Smooth muscle cell of trachea (primary cell): Measurements from ENCODE around the gene CATSPER4. TPM values are rescaled to one million over a fixed set of nuclear protein-coding genes. Genes with fewer than 3 reads are reported as not detected.

Source experiments
- total RNA-seq: library from RNA; depleted of rRNA; stranded (reverse); fragments of >200 nt; gene quantifications from 2 replicates; pipeline ENCODE4 v1.2.1, GENCODE V29; 2014

CATSPER4 gene
- total RNA-seq = not detected in 2 replicates

DNA sequence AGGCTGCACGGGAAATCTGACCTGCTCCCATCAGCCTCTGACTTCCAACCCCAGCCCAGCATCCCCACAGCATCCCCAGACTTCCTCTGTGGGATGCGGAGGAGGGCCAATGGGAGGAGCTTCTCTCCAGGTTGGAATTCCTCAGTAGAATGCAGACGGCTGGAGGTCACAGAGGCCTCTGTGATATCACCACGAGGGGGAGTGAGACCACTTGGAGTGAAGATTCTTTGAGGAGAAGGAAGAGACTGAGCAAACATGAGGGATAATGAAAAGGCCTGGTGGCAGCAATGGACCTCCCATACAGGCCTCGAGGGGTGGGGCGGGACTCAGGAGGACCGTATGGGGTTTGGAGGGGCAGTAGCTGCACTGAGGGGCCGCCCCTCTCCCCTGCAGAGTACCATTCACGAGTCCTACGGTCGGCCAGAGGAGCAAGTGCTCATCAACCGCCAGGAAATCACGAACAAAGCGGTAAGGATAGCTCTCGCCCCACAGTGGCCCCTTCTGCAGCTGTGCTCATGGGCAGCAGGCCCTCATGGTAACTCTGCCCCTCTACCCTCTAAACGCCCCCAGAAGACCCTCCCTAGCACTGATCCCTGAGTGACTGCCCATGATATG, at the start of gene CATSPER4:
CATSPER4 (plus strand) TSS at position 230 of the 615 bp plus-strand sequence; CDS start at position 256, 26 bp downstream.

DNA sequence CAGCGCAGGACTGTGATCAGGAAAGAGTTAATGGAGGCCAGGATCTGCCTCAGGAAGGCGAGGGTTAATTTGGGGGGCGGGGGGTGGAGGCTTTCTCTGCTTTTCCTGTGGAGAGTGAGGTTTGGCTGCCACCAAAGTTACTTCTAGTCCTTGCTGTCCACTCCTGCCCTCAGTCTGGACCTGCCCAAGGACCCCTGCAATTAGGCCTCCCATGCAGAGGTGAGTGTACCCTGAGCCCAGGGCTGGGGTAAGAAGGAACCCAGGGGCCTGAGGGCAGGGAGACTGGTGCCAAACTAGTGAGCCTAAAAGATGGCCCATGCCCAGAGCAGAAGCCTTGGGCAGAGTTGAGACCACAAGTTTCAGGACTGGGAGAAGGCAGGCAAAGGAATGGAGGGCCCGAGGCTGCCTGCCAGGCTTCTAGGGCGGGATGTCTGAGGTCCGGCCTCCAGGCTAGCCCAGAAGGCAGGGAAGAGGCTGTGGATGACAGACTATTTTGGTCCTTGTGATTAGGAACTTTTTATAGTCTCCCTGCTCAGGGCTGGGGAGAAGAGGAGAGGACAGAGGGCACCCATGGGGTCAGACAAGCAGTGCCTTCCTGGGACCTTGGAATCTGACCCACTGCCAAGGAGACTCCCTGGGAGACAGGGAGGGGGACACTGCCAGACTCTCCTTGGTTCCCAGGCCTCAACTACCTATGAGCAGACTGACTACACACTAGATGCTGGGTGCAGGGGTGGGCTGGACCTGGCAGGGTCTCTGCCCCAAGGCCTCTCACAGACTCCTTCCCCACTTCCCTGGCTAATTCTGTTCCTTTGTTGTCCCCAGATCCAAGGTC, 31.3 kb upstream of the CATSPER4 start, which contains the start of gene FAM110D:
FAM110D (plus strand) TSS at position 172 of the 835 bp plus-strand sequence. CDS start 2,213 bp downstream, outside the sequence.

DNA sequence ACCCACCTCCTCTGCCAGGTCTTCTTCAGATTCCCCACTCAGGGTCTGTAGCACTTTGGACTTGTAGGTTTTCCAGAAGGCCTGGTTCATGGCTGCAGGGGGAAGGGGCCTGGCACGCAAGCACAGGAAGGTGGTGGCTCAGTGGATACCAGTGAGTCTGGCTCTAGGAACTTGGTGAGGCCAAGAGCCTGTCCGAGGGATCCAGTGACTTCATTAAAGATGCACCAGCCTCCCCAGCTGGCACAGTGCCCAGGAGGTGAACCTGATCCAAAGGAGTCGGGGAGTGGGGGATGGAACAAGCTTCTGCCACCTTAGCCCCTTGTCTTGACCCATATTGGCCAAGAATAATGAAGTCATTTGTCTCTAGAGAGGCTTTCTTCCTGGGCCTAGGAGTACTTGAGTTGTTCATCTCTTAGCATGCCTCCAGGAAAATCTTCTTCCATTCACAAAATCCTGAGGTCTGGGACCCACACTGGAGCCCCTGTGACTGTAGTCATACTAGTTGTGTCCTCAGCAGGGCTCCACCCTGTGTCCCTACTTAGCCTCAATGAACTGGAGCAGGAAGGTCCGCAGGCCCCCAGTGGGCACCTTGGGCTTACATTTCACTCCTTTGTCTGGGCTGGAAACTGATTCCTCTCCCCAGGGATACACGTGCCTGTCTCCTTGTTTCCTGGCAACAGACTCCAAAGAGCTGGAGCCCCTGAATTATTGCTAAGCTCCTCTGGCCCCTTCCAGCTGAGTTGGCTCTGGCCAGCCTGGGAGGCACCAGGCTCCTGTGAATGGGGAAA, 21.8 kb upstream of the CATSPER4 start, which contains the start of gene C1orf232:
C1orf232 (minus strand) TSS at position 554 of the 788 bp plus-strand sequence; CDS start at position 90, 464 bp downstream.

DNA sequence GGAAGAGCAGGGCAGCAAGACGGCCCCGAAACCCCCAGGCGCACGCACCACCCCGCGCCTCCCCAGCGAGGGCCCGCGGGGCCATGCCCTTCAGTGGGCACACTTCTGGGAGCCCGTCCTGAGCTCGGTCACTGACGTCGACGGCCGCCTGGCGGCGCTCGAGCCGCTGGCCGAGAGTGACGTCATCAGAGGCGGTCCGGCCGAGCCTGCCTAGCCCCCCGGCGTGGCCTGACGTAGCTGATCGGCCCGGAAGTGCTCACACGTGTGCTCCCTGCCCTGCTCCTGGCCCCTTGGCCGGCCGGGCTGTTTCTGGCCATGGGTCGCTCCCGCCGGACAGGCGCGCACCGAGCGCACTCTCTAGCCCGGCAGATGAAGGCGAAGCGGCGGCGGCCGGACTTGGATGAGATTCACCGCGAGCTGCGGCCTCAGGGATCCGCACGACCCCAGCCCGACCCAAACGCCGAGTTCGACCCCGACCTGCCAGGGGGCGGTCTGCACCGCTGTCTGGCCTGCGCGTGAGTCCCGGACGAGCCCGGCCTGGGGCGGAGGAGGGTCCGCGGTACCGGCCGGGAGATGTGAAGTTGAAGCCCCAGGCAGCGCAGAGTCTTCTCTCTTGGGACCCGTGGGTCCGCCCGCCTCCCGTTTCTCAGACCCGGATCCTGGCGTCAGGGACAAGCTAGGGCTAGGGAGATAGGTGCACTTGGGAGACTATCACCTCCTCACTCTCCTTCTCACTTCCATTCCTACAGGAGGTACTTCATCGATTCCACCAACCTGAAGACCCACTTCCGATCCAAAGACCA, 20.5 kb upstream of the CATSPER4 start, which contains the start of gene ZNF593:
ZNF593 (plus strand) TSS at position 240 of the 803 bp plus-strand sequence; CDS start at position 316, 76 bp downstream.

DNA sequence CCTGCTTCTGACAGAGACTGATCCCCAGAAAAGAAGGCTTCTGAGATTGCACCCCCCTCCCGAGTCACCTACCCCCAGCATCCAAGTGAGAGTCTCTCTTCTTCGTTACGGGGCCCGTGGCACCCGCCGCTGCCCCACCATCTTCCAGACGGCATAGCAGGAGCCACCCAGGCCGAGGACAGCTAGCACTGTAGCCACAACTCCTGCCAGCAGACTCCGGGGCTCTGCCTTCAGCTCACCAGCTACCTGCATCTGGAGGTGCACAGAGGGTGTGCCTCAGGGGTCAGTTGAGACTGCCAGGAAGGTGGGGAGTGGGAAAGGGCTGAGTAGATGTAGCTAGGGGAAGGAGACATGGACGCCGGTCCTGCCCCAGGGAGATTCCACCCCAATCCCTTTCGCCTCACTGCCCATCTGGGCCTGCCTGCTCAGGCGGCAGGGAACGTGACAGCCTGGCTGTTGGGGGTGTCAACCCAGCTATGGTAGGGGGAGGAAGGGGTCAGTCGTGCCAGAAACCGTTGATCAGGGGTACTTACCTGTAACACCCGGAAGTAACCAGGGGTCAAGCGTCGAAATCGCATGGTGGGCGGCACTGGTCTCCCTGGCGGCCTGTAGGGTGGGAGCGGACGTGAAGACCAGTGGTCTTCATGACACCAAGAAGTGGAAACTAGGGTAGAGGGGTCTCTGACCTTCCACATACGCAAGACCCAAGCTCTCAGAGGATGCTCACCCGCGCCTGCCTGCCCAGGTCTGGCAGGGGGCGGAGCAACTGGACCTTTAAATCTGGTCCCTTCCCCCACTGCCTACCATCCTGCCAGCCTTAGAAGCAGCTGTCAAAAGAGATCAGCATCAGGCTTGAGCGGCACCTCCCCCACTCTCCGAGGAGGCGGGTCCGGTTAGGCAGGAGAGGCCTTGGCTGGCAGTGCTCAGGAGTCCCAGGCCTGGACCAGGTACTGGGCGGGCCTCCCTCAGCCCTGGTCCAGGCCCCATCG, 19.0 kb upstream of the CATSPER4 start, which contains the start of gene ZNF593OS:
ZNF593OS (minus strand) TSS at position 749 of the 989 bp plus-strand sequence; CDS start at position 578, 171 bp downstream.

DNA sequence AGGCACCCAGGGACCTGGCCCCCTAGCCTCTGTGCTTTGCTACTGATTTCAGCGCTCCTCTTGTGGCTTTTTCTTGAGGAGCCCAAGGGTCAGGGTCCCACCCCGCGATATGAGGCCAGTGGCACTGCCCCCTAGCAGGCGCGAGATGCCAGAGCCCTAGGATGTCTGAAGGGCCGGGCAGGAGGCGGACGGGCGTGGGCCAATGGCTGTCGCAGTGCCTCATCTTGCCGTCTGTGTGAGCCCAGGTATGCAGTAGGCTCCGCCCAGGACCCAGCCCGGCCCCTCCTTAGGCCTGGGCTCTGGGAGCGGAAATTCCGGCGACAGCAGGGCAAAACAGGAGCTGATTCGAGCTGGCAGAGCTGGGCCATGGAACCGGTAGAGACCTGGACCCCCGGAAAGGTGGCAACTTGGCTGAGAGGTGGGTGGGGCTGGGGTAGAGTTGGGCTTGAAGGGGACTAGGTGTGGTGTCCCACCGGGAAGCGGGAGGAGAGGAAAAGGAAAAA, 13.2 kb upstream of the CATSPER4 start, which contains the start of gene CNKSR1:
CNKSR1 (plus strand) TSS at position 310 of the 503 bp plus-strand sequence; CDS start at position 367, 57 bp downstream.

DNA sequence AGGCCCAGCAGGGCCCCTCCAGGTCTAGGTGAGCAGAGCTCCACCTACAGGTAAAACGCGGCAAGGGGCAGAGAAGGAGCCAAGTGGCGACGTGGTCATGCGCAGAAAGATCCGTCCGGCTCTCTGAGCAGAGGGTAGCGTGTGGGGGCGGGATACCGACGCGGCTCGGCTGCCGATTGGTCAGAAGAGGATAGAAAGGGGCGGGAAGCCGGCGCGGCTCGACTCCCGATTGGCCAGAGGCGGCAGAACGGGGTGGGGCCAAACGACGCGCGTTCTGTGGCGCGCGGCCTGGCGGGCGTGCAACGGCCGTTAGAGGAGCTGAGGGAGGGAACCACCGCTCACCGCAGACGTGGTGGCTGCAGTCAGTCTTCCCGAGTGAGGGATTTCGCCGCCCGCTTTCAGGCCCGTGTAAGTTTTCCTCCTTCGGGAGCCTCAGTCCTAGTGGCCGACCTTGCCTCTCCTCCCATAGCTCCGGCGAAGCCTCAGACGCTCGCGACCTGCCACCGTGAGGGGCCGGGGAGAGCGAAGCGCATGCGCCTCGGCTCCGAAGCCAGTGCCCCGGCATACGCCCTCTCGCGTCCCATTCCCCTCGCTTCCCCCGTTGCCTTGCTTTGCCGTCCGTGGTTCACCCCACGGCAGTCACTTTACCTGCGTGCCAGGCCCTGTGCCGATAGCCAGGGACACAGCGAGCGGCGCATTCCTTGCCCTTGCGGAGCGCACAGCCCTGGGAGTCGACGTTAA, 43.7 kb downstream of the CATSPER4 start, which contains the start of gene CEP85:
CEP85 (plus strand) TSS at position 298 of the 741 bp plus-strand sequence. CDS start 5,584 bp downstream, outside the sequence.

Other genes starting within 250 kb of the CATSPER4 start
- gene PAFAH2, start 192.5 kb upstream of the CATSPER4 start, total RNA-seq = 11.9 and 39.6 TPM in 2 replicates
- 0.29 and 0.83 TPM in 2 replicates for gene EXTL1, start 168.8 kb upstream of the CATSPER4 start, total RNA-seq
- gene SLC30A2, start 144.5 kb upstream of the CATSPER4 start, total RNA-seq = not detected in 2 replicates
- 0.15 TPM in 1 of 2 replicates, not detected in the other for gene TRIM63, start 123.0 kb upstream of the CATSPER4 start, total RNA-seq
- gene PDIK1L, start 78.8 kb upstream of the CATSPER4 start, total RNA-seq = 2.6 and 4.4 TPM in 2 replicates
- gene FAM110D, start 31.5 kb upstream of the CATSPER4 start, total RNA-seq = not detected in 2 replicates
- not detected in 2 replicates for gene C1orf232, start 21.6 kb upstream of the CATSPER4 start, total RNA-seq
- gene ZNF593, start 20.7 kb upstream of the CATSPER4 start, total RNA-seq = 15.3 and 23.2 TPM in 2 replicates
- gene ZNF593OS, start 18.8 kb upstream of the CATSPER4 start, total RNA-seq = not detected in 2 replicates
- 0.17 TPM in 1 of 2 replicates, not detected in the other for gene CNKSR1, start 13.1 kb upstream of the CATSPER4 start, total RNA-seq
- 3.3 and 7.9 TPM in 2 replicates for gene CEP85, start 43.6 kb downstream of the CATSPER4 start, total RNA-seq
- gene SH3BGRL3, start 89.5 kb downstream of the CATSPER4 start, total RNA-seq = 36.8 and 70.3 TPM in 2 replicates
- 3.6 and 6.3 TPM in 2 replicates for gene UBXN11, start 116.0 kb downstream of the CATSPER4 start, total RNA-seq
- not detected in 2 replicates for gene CD52, start 127.4 kb downstream of the CATSPER4 start, total RNA-seq
- under 0.01 TPM in 1 of 2 replicates, not detected in the other for gene CRYBG2, start 163.5 kb downstream of the CATSPER4 start, total RNA-seq
- not detected in 2 replicates for gene ZNF683, start 182.1 kb downstream of the CATSPER4 start, total RNA-seq
- not detected in 2 replicates for gene LIN28A, start 220.2 kb downstream of the CATSPER4 start, total RNA-seq
- 58.6 and 67.2 TPM in 2 replicates for gene DHDDS, start 241.7 kb downstream of the CATSPER4 start, total RNA-seq